NOMO-1 treated with dmso at 0.1 percent for 144 hours (cell line): ENCODE results near the gene FOXK2.

Experiments used
- DNase-seq: peaks from one replicate; lab custom pipeline; 2025; ENCODE audit not compliant: unreplicated experiment; lab: John Stamatoyannopoulos, UW

FOXK2 gene

DNA sequence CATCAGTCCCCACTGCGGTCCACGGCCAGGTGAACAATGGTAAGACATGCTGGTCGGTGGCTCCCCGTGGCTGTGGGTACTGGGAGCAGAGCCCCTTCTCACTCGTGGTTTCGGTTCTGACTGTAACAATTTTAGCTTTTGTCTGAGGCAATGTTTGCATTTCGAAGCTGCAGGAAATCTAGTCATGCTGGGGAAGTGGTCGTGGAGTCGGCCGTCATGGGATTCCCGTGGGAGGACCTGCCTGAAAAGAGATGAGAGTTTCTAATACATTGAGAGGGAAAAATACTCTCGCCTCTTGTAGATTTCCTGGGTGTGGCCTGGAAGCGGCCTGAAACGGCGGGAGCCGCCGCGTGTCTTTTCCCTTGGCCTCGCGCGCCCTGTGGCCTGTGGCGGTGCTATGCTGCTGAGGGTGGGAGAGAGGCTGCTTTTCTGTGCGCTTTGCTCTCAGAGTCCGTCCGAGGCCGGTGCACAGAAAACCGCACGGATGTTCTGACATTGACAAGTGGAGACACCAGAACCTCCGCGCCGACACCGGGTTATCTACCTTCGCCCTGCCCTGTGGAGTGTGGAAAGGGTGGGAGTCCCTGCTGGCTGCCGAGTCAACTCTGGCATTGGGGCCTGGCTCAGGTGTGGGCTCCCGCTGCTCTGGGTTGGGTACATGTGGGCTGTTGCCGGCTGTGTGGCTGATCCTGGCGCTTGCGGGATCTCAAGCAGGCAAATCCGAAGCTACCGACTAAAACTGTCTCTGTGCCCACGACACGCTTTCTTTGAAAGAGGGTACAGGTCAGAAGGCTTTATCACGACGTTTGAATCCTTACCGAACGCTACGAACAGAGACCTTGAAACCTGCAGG lies 67.9 kb downstream of the FOXK2 start:
- DNase-seq = no peak

DNA sequence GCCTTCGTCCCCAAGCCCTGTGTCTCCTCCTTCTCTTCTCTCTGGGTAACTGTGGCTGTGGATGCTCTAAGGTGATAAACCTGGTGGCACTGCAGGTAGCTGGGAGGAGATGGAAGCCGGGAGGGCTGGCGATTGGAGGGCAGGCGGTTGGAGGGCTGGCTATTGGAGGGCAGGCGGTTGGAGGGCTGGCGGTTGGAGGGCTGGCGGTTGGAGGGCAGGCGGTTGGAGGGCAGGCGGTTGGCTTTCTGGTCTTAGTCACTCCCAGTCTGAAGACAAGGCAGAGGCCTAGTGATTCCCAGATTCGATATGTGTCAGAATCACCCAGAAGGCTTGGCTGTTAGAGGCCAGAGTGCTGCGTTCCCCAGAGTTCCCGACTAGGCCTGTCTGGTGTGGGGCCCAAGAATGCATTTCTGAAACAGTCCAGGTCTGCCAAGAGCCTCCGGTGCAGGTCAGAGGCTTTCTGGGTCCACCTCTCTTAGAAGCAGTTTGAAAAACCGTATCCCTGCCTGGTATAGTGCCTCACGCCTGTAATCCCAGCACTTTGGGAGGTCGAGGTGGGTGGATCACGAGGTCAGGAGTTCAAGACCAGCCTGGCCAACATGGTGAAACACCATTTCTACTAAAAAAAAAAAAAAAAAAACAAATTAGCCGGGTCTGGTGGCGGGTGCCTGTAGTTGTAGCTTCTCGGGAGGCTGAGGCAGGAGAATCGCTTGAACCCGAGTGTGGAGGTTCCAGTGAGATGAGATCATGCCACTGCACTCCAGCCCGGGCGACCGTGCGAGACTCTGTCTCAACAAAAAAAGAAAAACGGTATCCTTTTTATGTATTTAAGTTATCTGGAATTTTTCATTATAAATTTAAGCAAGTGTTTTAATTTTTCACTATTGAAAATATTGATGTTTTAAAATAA lies 69.0 kb downstream of the FOXK2 start:
- DNase-seq = no peak

- DNase-seq = no peak
Measured at GRCh38 chr17:82589851-82590180, 70.3 kb downstream of the FOXK2 start.

- no peak for DNase-seq
Measured at GRCh38 chr17:82590216-82590615, 70.7 kb downstream of the FOXK2 start.

DNA sequence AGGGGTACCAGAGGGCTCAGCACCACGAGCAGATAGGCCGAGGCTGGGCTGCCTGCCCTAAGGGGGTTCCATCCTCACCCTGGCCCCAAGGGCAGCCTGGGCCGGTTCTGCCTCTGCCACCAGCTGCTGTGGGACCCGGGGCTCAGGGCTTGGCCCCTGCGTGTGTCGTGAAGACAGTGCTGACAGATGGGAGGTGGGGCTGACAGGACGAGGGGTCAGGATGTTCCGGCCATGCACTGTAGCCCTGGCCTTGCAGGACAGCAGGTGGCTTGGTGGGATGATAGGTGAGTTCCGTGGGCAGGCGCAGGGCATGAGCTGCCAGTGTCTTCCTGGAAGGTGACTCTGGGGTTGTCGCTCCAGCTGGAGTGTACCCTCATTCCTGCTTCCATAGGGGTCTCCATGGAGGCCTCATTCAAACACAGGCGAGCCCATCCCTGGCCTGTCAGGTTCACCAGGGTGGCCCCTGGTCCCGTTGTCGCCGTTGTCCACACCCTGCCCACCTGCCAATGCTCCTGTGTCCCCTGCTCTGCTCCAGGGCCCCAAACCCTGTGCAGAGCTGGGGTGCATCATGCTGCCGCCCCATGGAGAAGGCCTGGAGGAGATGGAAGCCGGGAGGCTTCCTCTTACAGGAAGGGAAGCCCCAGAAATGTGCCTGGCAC lies 71.5 kb downstream of the FOXK2 start:
- no peak for DNase-seq

DNA sequence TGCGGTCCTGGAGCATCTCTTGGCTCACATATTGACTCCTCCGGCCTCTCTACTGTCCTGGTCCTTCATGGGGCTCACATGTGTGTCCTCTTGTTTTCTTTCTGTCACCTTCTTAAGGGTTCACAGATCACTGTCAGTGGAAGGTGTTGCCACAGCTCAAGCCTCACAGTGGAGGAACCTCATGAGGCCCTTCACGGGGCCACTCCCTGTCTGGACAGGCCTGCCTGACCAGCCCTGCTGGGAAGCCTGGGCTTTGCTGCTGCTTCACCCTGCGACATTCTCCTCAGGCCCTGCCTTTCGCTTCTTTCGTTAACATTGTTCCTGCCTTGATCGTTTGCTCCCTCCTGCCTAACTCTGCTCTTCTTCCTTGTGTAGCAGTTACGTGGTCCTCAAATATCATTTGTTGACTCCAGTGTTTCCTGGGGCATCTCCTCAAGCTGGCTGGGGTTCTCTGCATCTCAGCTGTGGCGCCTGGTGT lies 72.8 kb downstream of the FOXK2 start:
- no peak for DNase-seq

DNA sequence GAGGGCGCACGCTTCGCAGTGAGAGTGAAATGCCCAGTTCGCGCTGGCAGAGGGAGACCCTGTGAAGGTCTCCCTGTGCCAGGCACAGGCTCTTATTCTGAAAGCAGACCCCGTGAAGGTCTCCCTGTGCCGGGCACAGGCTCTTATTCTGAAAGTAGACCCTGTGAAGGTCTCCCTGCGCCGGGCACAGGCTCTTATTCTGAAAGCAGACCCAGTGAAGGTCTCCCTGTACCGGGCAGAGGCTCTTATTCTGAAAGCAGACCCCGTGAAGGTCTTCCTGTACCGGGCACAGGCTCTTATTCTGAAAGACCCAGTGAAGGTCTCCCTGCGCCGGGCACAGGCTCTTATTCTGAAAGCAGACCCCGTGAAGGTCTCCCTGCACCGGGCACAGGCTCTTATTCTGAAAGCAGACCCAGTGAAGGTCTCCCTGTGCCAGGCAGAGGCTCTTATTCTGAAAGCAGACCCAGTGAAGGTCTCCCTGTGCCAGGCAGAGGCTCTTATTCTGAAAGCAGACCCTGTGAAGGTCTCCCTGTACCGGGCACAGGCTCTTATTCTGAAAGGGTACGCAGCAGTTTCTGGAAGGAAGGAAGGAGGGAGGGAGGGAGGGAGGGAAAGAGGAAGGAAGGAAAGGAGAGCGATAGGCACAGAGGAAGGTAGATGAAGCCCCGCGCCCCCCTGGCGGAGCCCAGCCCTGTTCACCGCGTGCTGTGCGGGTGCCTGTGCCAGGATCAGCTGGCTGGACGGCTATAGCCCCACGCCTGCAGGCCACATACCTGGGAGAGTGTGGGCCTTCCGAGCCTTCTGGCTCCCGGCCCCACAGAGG lies 73.4 kb downstream of the FOXK2 start:
- DNase-seq = peak; percentile 71

- no peak for DNase-seq
Measured at GRCh38 chr17:82593590-82594087, 74.1 kb downstream of the FOXK2 start.

DNA sequence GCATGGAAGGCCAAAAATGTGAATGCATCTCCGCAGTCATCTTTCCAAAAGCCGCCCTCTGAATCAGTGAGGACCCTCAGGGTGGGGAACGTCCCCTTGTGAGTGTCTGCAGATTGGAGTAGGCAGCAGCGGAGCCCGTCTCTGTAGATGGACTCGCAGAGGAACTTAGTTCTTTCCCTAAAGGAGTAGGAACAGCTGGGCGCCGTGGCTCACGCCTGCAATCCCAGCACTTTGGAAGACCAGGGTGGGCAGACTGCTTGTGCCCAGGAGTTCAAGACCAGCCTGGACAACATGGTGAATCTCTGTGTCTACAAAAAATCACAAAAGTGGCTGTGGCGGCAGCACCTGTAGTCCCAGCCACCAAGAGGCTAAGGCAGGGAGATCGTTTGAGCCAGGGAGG lies 75.0 kb downstream of the FOXK2 start:
- DNase-seq = no peak

- DNase-seq = no peak
Measured at GRCh38 chr17:82595893-82596292, 76.4 kb downstream of the FOXK2 start.

- DNase-seq = no peak
Measured at GRCh38 chr17:82596296-82596695, 76.8 kb downstream of the FOXK2 start.

DNA sequence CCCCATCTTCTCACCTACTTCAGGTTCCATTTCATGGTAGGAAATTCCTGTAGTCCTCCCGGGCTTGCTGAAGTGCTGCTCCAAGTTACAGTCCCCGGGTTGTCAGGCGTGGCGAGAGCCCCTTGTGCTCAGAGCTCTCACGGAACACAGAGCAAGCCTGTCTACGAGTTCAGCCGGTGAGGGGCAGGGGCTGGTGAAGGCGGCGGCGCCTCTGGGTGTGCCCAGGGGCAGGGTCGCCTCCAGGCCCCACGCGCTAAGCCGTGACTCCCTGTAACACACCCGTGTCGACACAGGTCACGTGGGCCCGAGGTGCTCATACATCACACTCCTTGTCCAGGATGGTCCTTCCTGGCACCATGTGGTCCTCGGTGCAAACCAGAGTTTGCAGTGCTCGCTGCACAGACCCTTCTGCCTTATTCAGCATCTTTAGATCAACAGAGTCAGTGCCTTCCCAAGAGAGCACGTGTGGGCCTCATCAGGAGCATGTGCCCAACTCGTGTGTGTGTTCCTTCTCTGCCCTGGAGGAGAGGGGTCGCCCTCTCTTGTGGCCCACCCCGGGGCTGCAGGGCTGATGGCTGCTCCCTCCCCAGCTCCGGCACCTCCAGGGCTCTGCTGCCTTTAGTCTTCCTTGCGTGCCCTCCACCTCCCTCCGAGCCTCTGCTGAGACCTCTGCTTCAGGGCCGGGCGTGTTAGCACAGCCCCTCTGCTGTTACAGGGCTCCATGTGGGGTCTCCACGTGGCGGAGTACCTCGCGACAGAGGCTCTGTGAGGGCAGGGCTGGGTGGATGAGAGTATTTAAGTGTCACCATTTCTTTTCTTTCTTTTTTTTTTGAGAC lies 77.5 kb downstream of the FOXK2 start:
- DNase-seq = no peak

DNA sequence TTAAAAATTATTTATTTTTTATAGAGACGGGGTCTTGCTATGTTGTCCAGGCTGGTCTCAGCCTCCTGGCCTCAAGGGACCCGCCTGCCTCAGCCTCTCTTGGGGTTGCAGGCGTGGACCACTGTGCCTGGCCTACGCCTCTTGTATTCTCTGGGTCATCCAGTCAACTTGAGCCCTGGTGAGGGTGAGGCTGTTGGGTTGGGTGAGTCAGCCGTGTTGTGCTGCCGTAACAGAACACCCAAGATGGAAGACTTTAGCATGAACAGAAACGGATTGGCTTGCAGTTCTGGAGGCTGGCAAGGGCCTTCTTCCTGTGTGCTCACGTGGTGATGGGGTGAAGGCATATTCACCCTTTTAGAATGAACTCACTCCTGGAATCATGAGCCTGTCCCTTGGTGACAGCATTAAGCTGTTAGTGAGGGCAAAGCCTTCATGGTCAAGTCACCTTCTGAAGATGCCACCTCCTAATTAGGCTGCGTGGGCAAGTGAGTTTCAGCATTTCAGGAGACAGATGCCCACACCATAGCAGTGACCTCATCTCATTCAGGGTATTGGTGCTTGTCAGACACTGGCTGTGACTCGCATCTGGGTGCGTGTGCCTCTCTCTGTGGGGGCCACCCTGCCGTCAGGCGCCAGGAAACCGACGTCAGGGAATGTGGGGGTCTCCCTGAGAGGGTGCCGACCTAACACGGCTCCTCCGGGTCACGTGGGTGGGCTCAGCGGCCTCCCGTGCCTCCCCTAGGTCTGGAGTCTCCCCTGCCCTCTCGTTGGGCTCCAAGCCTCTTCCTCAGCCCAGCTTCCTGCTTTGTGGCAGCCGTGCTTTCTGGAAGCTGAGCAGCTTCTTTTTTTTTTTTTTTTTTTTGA lies 79.0 kb downstream of the FOXK2 start:
- DNase-seq = no peak

DNA sequence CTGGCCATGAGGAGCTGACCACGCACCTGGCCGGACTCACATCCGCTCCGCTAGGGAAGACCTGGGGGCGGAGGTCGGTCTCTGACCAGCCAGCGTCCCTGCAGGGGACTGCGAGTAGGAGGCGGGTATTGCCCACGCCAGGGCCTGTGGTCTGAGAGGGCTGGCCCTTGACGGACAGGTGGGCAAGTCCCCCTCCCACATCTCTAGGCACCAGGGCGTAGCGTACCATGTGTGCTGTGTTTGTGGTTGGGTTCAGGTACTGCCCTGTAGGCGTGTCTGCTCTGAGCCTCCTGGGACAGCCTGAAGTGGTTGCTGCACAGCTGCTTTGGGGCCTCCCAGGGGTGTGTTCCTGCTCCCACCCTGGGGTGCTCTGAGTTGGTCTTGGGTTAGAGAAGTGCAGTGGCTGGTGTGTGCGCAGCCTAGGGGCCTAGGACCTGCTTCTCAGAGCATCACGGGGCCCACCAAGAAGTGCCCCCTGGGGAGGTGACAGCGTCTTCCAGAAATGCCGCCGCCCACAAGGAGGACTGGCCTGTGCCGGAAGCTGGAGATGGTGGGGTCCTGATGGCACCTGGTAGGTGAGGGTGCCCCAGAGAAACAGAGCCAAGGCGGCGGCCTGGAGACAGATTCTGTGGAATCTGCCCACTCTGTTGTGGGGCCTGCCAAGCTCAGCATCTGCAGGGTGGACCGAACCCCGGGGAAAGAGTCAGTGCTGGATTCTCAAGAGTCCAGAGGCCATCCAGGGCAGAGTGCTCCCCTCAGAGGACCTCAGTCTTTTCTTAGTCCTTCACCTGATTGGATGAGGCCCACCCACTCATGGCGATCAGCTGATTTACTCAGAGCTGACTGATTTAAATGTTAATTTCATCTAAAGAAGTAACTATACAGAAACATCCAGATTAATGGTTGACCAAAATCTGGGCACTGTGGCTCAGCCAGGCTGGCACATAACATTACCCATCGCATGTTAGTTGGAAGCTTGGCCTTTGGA lies 80.4 kb downstream of the FOXK2 start:
- no peak for DNase-seq

- DNase-seq = no peak
Measured at GRCh38 chr17:82600731-82601446, 81.4 kb downstream of the FOXK2 start.

- DNase-seq = no peak
Measured at GRCh38 chr17:82601447-82602000, 82.0 kb downstream of the FOXK2 start.

- DNase-seq = no peak
Measured at GRCh38 chr17:82602487-82602886, 83.0 kb downstream of the FOXK2 start.
